GM06990 (cell line): ENCODE measurements around the gene MAPKAPK2.

Experiments
- DNase-seq: peaks from one replicate; pipeline ENCODE4 v3.0.0-alpha.2; 2011; ENCODE audit not compliant: insufficient read length; ENCODE audit errors: extremely low read depth
- H3K27me3 ChIP-seq: replicated peaks from 2 replicates; pipeline ENCODE4 v1.6.0; 2011; ENCODE audit warnings: low read length; ENCODE audit not compliant: control insufficient read depth, insufficient read depth
- H3K36me3 ChIP-seq: 2 replicates; pipeline ENCODE4 v1.5.1; 2011; ENCODE audit warnings: low read length; ENCODE audit not compliant: control insufficient read depth, insufficient read depth
- H3K4me3 ChIP-seq: replicated peaks from 2 replicates; pipeline ENCODE4 v1.5.1; 2011; ENCODE audit warnings: low read depth, mild to moderate bottlenecking, control low read depth, low read length
- CTCF ChIP-seq: IDR thresholded peaks from 2 replicates; pipeline ENCODE4 v1.5.1; 2011; ENCODE audit warnings: low read length, control low read depth, mild to moderate bottlenecking, inconsistent platforms; ENCODE audit not compliant: insufficient read depth, poor library complexity, severe bottlenecking

The MAPKAPK2 gene

GRCh38 chr1:206702260-206702659 lies 17.6 kb downstream of the MAPKAPK2 start:
- no peak for TF ChIP-seq CTCF

GRCh38 chr1:206702803-206703202 lies 18.1 kb downstream of the MAPKAPK2 start:
- Histone ChIP-seq H3K4me3 (no peak overlapping the region), H3K27me3 (no peaks in the 10 kb centered on the region), H3K36me3 (peaks cover 1% of the 10 kb centered on the region; the same call in 1 of the 2 replicates)
- TF ChIP-seq CTCF = no peak
- DNase-seq = no peak

More at GRCh38 chr1:206702260-206702659, 17.6 kb downstream of the MAPKAPK2 start:
- H3K27me3 ChIP-seq = no peaks in the 10 kb centered on the region
- no peak for DNase-seq
- H3K36me3 ChIP-seq = peaks cover 3% of the 10 kb centered on the region
- no peak overlapping the region for H3K4me3 ChIP-seq

GRCh38 chr1:206703661-206704060 lies 19.0 kb downstream of the MAPKAPK2 start:
- no peak for DNase-seq
- no peaks in the 10 kb centered on the region; the same call in 1 of the 2 replicates for H3K36me3 ChIP-seq
- no peaks in the 10 kb centered on the region for H3K27me3 ChIP-seq
- H3K4me3 ChIP-seq = no peak overlapping the region
- TF ChIP-seq CTCF = no peak

GRCh38 chr1:206704226-206704625 lies 19.5 kb downstream of the MAPKAPK2 start:
- no peak for TF ChIP-seq CTCF
- Histone ChIP-seq H3K4me3 (no peak overlapping the region), H3K36me3 (no peaks in the 10 kb centered on the region; the same call in 1 of the 2 replicates), H3K27me3 (no peaks in the 10 kb centered on the region)
- no peak for DNase-seq

- Histone ChIP-seq H3K27me3 (no peaks in the 10 kb centered on the region), H3K4me3 (no peak overlapping the region), H3K36me3 (no peaks in the 10 kb centered on the region; the same call in 1 of the 2 replicates)
- no peak for DNase-seq
- TF ChIP-seq CTCF = no peak
These were observed 20.5 kb downstream of the MAPKAPK2 start for GRCh38 chr1:206705191-206705590.

- Histone ChIP-seq H3K27me3 (no peaks in the 10 kb centered on the region), H3K4me3 (no peak overlapping the region), H3K36me3 (no peaks in the 10 kb centered on the region; the same call in 1 of the 2 replicates)
- TF ChIP-seq CTCF = no peak
- DNase-seq = no peak
These were observed 21.1 kb downstream of the MAPKAPK2 start for GRCh38 chr1:206705726-206706297.
